Stimulated activated CD4-positive, alpha-beta T cell treated with anti-CD3 and anti-CD28 coated beads, Interleukin-1b, Interleukin-23, amount 100 ng/mL, for 4 hours (primary cell): ENCODE data around the gene AADACL4.
A peak's percentile ranks its signal among the peaks of the same experiment; 100 is the strongest.
"Not testable (repeated sequence)": the region's sequence is repeated elsewhere in the genome, so short reads cannot be mapped to it uniquely, and the experiment has no call there.

Experiments
- DNase-seq, 2 donors: peaks; one replicate each; pipeline ENCODE4 v3.0.0-alpha.2; 2020; ENCODE audit warnings: low read depth in 2 of 2

AADACL4 gene

GRCh38 chr1:12658531-12659453, 14.9 kb downstream of the AADACL4 start:
- peak; percentile 54 to 65 for DNase-seq

- no peak for DNase-seq
Measured at GRCh38 chr1:12661606-12662219, 17.8 kb downstream of the AADACL4 start.

GRCh38 chr1:12662556-12662955, 18.7 kb downstream of the AADACL4 start:
- DNase-seq, result no peak

GRCh38 chr1:12665511-12665910, 21.6 kb downstream of the AADACL4 start:
- DNase-seq, result no peak

GRCh38 chr1:12666141-12666735, 22.4 kb downstream of the AADACL4 start:
- no peak for DNase-seq

- DNase-seq, result no peak
Measured at GRCh38 chr1:12669529-12670068, 25.7 kb downstream of the AADACL4 start.

- DNase-seq, result no peak
Measured at GRCh38 chr1:12674358-12674757, 30.5 kb downstream of the AADACL4 start.

GRCh38 chr1:12676122-12676521, 32.2 kb downstream of the AADACL4 start:
- DNase-seq, result not testable (repeated sequence)

GRCh38 chr1:12677565-12677964, 33.7 kb downstream of the AADACL4 start:
- DNase-seq, result no peak

- DNase-seq, result no peak
Measured at GRCh38 chr1:12678350-12678749, 34.5 kb downstream of the AADACL4 start.

- DNase-seq, result no peak
Measured at GRCh38 chr1:12678820-12679219, 34.9 kb downstream of the AADACL4 start.

- no peak for DNase-seq
Measured at GRCh38 chr1:12690156-12690555, 46.3 kb downstream of the AADACL4 start.

- DNase-seq, result no peak
Measured at GRCh38 chr1:12692967-12693782, 49.3 kb downstream of the AADACL4 start.

GRCh38 chr1:12696658-12697057, 52.8 kb downstream of the AADACL4 start:
- no peak for DNase-seq

- no peak for DNase-seq
Measured at GRCh38 chr1:12697397-12697796, 53.5 kb downstream of the AADACL4 start.

GRCh38 chr1:12703821-12704451, 60.1 kb downstream of the AADACL4 start:
- no peak for DNase-seq

GRCh38 chr1:12706061-12706460, 62.2 kb downstream of the AADACL4 start:
- no peak for DNase-seq

GRCh38 chr1:12708396-12709090, 64.7 kb downstream of the AADACL4 start:
- DNase-seq, result no peak

GRCh38 chr1:12709091-12709491, 65.2 kb downstream of the AADACL4 start:
- DNase-seq, result no peak

GRCh38 chr1:12709696-12710095, 65.8 kb downstream of the AADACL4 start:
- DNase-seq, result no peak
